Measurements from ENCODE around the gene KCNC1.

- TF ChIP-seq CTCF (IDR thresholded peaks at IDR 0.05; ENCODE audit: low read depth, low read length, missing input control): no peak
- no peak for TF ChIP-seq JUND (IDR thresholded peaks at IDR 0.05)
- no peak for TF ChIP-seq YY1 (IDR thresholded peaks at IDR 0.05)
- TF ChIP-seq REST (IDR thresholded peaks at IDR 0.05): no peak
- TF ChIP-seq TAF1 (conservative IDR thresholded peaks at IDR 0.05): no peak
- TF ChIP-seq MAX (IDR thresholded peaks at IDR 0.05): no peak
- TF ChIP-seq GABPA (IDR thresholded peaks at IDR 0.05 in 1 of 2, conservative IDR thresholded peaks at IDR 0.05 in 1 of 2): no peak
These were observed 38.8 kb upstream of the KCNC1 start for GRCh38 chr11:17695454-17696441.
